CD4-positive, alpha-beta T cell treated with Interleukin-6 for 4 hours (primary cell): ENCODE data around the gene TINAGL1.

Experiments
- DNase-seq: peaks from one replicate; pipeline ENCODE4 v3.0.0-alpha.2; 2020; ENCODE audit warnings: mixed read lengths

Gene TINAGL1

DNA sequence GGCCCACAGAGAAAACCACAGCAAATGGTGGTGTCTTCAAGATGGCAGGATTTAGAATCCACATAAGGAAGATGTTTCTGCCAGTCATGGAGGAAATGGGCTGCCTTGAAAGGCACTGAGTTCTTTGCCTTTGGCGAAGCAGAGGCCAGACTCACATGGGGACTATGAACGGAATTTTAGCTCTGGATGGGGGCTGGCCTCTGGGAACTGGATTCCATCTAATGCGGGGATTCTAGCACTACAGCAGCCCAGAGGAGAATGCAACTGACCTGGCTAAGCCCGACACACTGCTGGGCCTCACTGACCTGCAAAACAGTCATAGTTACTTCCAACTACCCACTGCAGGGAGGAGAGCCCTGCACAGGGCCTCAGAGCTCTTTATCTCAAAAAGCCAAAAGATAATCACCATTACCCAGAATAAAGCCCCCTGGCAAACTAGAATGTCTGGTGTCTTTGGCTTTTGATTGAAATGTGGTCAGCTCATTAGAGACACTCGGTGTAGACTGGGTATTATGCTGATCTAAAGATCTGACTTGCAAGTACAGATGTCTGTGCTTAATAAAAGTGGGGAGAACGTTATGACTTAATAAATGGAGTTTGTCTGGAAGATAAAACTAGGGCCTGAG lies 52.7 kb downstream of the TINAGL1 start:
- no peak for DNase-seq

- no peak for DNase-seq
These were observed 56.3 kb downstream of the TINAGL1 start for GRCh38 chr1:31632649-31633048.

DNA sequence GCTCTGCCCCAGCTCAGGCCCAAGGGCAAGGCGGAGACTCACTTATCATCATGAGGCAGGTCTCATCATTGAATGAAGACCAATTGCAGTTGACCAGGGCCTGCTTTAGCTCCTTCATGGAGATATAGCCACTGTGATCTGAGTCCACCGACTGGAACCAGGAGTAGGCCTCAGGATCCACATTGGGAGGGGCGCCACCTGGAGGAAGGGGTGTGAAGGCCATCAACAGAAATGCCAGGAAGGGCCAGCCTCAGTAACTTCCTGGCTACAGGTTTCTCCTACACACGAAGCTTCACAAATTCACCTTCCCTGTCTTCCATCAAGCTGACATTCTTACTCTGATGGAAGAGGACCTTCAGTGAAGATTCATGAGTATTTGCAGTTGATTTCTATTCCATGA lies 56.8 kb downstream of the TINAGL1 start:
- peak; percentile 20 for DNase-seq
